Measurements from ENCODE around the gene NKX1-1. TPM values are rescaled to one million over a fixed set of nuclear protein-coding genes. Genes with fewer than 3 reads are reported as not detected.

Gene NKX1-1
- total RNA-seq, 4 donors from 2014 or later = not detected

DNA sequence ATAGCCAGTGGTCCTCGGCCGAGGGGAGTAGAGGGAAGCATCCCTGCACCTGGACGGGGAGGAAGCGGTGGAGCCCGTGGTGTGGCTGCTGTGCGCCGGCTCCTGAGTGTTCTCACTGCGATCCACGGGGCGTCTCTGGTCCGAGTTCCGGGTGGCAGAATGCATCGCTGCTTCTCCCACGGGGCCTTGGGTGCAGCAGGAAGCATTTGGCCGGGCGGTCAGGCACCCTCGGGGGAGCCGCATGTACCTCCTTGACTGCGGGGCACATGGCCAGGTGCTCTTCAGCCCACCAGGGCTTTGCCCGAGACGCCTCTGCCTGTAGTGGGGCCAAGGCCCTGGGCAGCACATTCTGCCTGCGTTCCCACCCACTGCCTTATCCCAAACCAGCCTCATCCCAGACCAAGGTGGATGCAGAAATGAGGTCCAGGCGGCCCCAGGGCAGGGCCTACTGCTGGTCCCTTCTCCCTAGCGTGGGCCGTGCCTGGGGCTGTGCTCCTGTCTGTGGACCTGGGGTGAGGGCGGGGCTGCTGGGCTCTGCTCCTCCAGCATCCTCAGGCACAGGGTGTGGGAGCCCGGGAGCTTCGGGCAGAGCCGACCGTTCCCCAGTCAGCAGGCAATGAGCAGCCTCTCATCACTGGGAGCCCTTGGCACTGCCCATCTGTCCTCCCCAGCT is 27.5 kb downstream of the NKX1-1 start:
- Histone ChIP-seq H3K4me1 (no peaks in the 10 kb centered on the region), H3K27me3 (no peaks in the 10 kb centered on the region), H3K36me3 (peaks cover 73% of the 10 kb centered on the region), H3K4me3 (no peak overlapping the region), H3K9me3 (no peaks in the 10 kb centered on the region), H3K27ac (no peak overlapping the region)
- TF ChIP-seq POLR2AphosphoS5 (IDR thresholded peaks at IDR 0.05) = no peak
- TF ChIP-seq POLR2A (IDR thresholded peaks at IDR 0.05) = no peak
- no peak for TF ChIP-seq EP300 (IDR thresholded peaks at IDR 0.05)
- TF ChIP-seq, protein P1, sequence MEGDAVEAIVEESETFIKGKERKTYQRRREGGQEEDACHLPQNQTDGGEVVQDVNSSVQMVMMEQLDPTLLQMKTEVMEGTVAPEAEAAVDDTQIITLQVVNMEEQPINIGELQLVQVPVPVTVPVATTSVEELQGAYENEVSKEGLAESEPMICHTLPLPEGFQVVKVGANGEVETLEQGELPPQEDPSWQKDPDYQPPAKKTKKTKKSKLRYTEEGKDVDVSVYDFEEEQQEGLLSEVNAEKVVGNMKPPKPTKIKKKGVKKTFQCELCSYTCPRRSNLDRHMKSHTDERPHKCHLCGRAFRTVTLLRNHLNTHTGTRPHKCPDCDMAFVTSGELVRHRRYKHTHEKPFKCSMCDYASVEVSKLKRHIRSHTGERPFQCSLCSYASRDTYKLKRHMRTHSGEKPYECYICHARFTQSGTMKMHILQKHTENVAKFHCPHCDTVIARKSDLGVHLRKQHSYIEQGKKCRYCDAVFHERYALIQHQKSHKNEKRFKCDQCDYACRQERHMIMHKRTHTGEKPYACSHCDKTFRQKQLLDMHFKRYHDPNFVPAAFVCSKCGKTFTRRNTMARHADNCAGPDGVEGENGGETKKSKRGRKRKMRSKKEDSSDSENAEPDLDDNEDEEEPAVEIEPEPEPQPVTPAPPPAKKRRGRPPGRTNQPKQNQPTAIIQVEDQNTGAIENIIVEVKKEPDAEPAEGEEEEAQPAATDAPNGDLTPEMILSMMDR (IDR thresholded peaks at IDR 0.05) = no peak
- 95% methylated on average over 11 of the region's 30 CpGs for WGBS
- peak in 1 of 2 donors; percentile 56 for DNase-seq (ENCODE audit: low spot score in 2 of 2)

DNA sequence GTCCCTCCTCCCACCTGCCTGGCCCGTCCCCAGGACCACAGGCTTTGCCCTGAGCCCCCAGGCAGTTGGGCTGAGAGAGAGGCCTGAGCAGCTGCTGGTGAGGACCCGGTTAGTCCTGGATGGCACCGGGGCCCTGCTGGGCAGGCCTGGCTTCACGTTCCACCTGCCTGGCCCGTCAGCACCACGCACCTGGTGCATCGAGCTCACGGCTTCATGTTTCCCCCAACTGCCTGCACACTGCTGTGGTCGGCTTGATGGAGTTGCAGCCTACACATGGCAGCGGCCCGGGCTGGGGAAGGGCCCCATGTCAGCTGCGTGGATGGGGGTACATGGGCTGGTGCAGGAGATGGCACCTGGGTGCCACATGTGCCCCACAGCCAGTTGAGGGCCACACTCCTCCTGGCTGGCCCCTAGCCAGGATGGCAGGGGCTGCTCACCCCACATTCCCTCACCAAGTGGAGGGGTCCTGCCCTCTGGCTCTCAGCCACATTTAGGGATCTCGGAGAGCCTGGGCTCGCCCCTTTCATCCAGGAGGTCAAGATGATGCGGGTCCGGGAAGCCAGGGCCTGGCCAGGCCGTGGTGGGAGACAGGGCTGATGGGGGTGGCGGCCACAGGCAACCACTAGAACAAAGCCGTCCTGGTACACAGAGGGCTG is 28.5 kb downstream of the NKX1-1 start:
- peak in 1 of 2 donors; percentile 46 for DNase-seq (ENCODE audit: low spot score in 2 of 2)
- Histone ChIP-seq H3K4me1 (no peaks in the 10 kb centered on the region), H3K4me3 (no peak overlapping the region), H3K27ac (no peak overlapping the region), H3K9me3 (no peaks in the 10 kb centered on the region), H3K36me3 (peaks cover 73% of the 10 kb centered on the region), H3K27me3 (no peaks in the 10 kb centered on the region)
- WGBS = 100% methylated on average over 3 of the region's 19 CpGs
- TF ChIP-seq, protein P1 (IDR thresholded peaks at IDR 0.05) = no peak
- TF ChIP-seq POLR2A (IDR thresholded peaks at IDR 0.05) = no peak
- TF ChIP-seq EP300 (IDR thresholded peaks at IDR 0.05) = no peak
- TF ChIP-seq POLR2AphosphoS5 (IDR thresholded peaks at IDR 0.05) = no peak

DNA sequence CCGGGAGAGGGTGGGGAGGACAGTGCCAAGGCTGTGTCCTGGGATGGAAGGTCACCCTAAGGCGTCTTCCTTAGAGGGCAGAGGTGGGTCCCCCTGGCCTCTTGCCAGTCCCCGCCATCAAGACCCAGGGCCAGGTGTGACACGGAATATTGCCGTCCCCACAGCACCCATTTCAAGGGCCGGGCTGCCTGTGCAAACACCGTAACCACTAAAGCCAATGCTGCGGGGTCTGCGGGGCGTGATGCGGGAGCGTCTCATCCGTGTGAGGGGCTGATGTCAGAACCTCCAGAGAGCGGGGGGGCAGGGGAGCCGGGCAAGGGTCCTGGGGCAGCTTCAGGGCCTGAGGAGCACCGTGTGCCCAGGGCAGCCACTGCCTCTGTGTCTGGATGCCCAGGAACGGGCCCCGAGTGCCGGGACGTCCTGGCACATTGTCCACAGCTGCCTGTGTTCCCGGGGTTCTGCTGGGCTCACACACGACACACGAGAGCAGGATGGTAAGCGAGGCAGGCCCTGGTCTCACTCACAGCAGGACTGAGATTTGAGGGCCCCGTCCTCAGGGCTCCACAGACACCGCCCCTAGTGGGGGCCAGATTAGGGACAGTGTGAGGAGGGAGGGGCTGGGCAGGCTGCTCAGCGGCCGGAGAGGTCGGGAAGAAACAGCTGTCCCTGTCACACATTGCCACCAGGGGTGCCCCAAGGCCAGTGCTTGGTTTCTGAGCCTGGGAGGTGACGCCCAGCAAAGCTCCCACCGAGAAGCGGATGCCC is 29.2 kb downstream of the NKX1-1 start:
- H3K9me3 ChIP-seq = no peaks in the 10 kb centered on the region
- peak in 1 of 2 donors; percentile 56 for DNase-seq (ENCODE audit: low spot score in 2 of 2)
- TF ChIP-seq POLR2A (IDR thresholded peaks at IDR 0.05) (no peak), POLR2AphosphoS5 (IDR thresholded peaks at IDR 0.05) (no peak), EP300 (IDR thresholded peaks at IDR 0.05) (no peak)
- TF ChIP-seq, protein P1 (IDR thresholded peaks at IDR 0.05) = no peak

DNA sequence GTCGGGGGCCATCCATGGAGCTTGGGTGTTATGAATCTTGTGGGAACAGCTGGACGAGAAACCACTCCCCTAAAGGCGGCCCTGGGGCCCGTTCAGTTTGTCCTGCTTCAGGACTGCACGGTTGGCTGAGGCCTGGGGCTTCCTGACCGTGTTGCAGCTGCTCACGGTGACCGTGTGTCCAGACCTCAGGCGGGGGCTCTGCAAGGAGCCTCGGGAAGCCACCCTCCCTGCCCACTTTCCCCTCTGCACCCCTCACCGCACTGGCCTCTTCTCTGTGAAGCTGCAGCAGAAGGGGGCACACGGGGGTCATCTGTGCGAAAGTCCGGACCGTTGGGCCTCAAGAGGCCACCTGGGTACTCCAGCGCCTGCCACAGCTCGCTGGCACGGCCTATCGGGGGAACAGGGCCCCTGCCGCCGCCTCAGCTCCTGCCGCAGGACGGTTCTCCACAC is 29.8 kb downstream of the NKX1-1 start:
- Histone ChIP-seq H3K9me3 (no peaks in the 10 kb centered on the region), H3K4me1 (no peaks in the 10 kb centered on the region), H3K4me3 (no peak overlapping the region), H3K27me3 (no peaks in the 10 kb centered on the region), H3K27ac (no peak overlapping the region), H3K36me3 (peaks cover 77% of the 10 kb centered on the region)
- TF ChIP-seq POLR2AphosphoS5 (IDR thresholded peaks at IDR 0.05) = no peak
- no peak for TF ChIP-seq EP300 (IDR thresholded peaks at IDR 0.05)
- TF ChIP-seq, protein P1 (IDR thresholded peaks at IDR 0.05) = no peak
- TF ChIP-seq POLR2A (IDR thresholded peaks at IDR 0.05) = no peak
- DNase-seq (ENCODE audit: low spot score in 2 of 2) = peak in 1 of 2 donors; percentile 56
- 88% methylated on average over 21 of the region's 23 CpGs for WGBS

More for the DNA sequence above, 29.2 kb downstream of the NKX1-1 start:
- Histone ChIP-seq H3K36me3 (peaks cover 76% of the 10 kb centered on the region), H3K27me3 (no peaks in the 10 kb centered on the region), H3K27ac (no peak overlapping the region), H3K4me1 (no peaks in the 10 kb centered on the region), H3K4me3 (no peak overlapping the region)
- WGBS = 85% methylated on average over 6 of the region's 32 CpGs

Data from suprapubic skin (tissue), 4 donors.